ENCODE data around the gene CERS5.
A peak's percentile ranks its signal among the peaks of the same experiment; 100 is the strongest.

DNA sequence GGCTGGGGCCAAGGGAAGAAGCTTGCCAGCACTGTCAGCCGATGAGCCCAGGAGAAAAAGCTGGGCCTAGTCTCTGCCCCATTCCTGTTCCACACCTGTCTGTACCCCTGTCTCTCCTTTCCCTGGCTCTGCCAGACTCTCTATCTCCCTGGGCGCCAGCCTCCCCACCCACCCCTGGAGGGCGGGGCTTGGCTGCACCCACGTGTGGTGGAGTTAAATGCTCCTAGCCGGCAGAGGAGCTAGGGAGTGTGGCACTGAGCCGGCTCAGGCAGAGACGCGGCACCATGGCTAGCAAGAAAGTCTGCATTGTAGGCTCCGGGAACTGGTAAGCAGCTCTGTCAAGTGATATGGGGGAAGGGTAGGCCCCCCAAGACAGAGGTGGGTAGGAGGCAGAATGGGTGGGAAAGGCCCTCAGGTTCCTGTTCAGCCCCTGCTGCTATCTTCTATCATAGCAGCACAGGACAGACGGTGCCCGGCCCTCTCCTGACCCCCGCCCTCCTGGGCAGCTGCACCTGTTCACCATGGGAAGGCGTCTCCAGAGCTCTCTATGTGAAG, 63.3 kb downstream of the CERS5 start, which contains the start of gene GPD1:
- 0 out of 2 replicates have a peak, but pooled peaks have one; percentile 22 for TF ChIP-seq POLR2AphosphoS5 (IDR thresholded peaks at IDR 0.05; ENCODE audit: borderline replicate concordance, low read depth, low read length)
- TF ChIP-seq EZH2 (IDR thresholded peaks at IDR 0.05) = no peak
- no peak for TF ChIP-seq FOXP2 (optimal IDR thresholded peaks at IDR 0.05; ENCODE audit: control extremely low read depth, extremely low read length, insufficient read depth)

All from SK-N-MC (cell line).